NCI-H748 treated with DMSO at 0.1 percent for 48 hours (cell line): ENCODE results near the gene LSR.
"Not testable (repeated sequence)": the region's sequence is repeated elsewhere in the genome, so short reads cannot be mapped to it uniquely, and the experiment has no call there.

Source experiments
- DNase-seq: peaks from one replicate; lab custom pipeline; 2025; lab: John Stamatoyannopoulos, UW

LSR gene

DNA sequence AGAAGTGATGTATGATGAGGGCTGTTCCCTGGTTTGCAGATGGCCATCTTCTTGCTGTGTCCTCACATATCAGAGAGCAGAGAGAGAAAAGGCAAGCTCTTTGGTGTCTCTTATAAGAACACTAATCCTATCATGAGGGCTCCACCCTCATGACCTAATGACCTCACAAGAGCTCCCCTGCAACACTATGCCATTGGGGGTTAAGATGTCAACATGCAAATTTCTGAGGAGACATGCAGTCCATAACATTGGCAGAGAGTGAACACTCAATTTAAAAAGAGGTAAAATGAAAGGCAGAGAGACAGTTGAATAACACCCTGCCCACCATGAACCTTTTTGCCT lies 31.2 kb upstream of the LSR start:
- no peak for DNase-seq

DNA sequence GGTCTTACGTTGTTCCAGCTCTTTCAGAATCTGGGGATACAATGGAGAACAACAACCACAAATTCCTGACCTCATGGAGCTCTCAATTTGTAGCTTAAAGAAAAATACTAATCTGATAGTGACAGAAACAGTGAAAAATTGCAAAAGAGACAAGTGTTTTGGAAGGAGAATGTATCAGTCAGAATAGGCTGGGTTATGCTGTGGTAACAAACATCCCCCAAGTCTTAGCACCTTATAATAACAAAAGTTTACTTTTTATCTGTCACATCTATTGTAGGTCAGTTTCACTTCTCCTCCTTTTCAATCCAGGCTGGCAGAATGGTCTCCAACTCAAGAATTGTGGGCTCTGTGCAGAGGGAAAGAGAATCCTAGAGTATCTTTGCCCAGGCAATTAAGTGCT lies 29.8 kb upstream of the LSR start:
- no peak for DNase-seq

DNA sequence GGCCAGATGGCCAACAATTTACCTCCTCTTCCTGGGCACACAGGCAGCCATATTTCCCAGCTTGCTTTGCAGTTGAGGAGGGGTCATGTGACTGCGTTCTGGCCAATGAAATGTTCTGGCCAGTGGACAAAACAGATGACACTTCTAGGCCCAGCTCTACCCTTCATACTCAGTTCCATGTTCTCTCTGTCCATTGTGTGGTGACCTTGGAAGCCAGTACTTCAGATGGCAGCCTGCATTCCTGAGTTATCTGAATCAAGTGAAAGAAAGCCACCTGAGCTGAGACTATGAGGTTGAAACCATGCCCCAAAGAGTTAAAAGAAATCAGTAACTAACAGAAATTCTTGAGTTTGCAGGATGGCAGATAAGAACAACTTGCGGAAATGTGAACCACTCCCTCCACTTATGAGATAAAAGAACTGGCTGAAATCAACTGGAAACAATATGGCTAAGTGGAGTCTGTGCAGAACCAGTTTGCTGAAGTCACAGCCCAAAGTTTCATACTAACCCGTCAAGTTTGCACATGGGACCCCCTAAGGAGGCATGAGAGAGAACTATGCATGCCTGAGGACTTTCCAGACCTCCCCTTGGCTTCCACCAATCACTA lies 28.4 kb upstream of the LSR start:
- DNase-seq: no peak

DNA sequence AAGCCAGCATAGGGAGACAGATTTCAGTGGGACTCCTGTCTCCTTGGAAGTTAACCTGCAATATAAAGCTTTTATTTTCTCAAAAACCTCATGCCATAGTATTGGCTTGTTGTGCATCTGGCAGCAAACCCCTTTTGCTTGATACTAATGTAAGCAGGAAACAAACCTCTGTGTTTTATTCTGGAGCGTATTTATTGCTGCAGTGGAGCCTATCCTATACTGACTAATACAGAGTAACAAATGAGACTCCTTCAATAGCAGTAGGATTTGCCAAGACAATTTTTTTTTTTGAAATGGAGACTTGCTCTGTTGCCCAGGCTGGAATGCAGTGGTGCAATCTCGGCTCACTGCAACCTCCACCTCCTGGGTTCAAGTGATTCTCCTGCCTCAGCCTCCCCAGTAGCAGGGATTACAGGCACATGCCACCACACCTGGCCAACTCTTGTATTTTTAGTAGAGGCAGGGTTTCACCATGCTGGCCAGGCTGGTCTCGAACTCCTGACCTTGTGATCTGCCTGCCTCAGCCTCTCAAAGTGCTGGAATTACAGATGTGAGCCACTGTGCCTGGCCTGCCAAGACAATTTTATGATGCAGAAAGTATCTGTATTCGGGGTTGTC lies 27.7 kb upstream of the LSR start:
- DNase-seq: not testable (repeated sequence)

DNA sequence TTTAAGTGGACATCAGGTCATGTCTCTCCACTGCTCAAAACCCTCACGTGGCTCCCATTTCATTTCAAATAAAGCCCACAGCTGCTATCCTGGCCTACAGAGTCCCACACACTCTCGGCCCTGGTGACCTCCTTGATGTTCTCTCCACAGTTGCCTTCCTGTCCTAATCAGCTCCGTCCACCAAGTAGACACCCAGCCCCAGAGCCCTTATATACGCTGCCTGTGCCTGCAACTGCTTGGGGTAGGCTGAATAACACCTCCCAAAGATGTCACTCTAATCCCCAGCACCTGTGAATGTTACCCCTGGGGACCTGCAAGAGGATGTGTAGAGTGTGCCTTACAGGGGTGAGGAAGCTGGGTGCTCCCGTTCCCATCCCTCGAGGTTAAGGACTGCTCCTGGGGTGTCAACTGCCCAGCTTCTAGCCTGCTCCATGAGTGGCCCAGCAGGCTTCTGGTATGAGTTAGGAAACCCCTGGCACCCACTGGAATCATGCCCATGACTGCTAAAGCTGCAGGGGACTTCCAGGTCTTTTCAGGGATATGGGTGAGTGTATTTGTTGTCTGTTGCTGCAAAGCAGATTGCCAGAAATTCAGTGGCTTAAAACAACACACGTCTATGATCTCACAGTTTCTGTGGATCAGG lies 26.3 kb upstream of the LSR start:
- DNase-seq: no peak

DNA sequence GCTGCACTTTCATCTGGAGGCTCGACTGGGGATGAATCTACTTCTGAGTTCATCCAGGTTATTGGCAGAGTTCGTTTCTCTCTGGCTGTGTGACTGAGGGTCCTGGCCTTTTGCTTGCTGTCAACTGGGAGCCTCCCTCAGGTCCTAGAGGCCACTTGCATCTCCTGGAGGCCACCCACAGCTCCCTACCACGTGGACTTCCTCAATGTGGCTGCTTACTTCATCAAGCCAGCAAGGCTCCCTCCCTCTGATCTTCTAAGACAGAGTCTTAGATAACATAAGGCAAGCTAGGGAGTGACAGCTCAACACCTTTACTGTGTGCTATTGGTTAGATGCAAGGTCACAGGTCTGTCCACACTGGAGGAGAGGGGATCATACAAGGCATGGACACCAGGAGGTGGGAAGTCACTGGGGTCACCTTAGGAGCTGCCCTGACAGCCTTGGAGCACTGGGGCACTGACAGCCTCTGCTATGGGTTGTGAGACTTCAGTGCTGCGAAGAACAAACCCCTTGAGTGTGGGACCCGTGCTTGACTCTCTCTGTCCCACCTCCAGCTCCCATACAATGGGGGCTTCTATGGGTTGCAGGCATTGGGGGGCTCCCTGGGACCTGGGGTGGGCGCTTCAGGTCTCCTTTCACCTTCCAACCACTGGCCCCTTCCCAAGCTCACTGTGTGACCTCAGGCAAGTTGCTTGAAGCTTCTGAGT lies 25.6 kb upstream of the LSR start:
- DNase-seq: no peak

DNA sequence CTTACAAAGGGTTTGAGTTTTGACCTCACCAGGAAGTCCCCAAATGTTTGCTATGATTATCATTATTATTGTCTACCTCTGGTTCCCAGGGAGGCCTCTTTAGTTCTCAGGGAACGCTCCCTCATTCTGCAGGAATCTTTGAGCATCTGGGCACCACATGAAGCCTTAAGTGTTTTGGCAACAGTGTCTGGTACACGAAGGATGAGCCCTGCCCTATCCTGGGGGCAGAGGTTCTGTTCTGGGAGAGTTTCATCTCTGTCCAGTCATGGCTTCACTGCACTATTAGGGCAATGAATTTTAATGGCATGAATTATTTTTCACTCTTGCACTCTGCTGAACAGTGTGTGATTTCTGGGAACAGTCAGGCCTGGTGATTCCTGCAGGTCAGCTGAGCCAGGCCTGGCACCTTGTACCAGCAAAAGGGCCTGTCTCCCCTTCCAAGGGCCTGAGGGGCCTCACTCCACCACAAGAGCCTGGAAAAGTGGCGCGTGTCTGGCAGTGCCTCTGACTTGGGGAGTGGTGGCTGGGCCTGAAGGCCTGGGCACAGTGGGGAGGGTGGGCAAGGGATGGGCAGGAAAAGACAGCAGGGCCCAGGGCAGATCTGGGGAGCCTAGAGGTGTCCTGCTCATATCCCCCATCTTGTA lies 24.8 kb upstream of the LSR start:
- DNase-seq: no peak

DNA sequence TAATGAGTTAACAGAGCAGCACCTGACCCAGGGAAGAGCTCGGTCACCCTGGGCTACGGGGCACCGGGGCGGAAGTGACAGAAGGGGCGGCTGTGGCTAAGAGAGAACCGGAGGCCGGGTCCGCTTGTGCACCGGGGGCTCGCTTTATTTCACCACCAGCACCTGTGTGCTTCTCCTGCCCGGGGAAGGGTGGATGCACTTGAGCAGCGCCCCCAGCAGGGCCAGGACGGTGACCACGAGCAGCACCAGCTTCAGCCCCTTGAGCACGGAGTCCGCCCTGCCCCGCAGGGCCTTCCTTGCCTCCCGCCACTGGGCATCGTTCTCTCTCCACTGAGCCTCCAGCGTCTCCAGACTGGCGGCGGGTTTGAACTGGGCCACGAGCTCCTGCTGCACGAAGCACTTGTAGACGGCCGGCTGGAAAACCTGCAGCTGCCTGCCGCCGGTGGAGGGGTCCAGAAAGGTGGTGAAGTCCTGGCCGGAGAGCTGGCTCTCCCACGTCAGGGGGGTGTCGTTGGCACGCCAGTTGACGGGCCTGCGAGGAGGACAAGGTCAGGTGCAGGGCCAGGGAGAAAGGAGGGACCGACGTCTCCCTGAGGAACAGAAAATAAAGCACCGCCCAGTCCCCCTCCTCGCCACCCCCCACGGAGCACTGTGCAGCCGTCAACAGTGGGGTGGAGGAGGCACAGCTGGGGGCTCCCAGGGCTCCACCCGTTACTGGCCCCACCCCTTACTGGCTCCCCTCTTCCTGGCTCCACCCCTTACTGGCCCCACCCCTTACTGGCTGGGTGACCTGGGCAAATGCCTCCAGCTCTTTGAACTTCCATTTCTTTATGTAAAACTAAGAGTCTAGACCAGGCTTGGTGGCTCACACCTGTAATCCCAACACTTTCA lies 23.9 kb upstream of the LSR start:
- DNase-seq: no peak

DNA sequence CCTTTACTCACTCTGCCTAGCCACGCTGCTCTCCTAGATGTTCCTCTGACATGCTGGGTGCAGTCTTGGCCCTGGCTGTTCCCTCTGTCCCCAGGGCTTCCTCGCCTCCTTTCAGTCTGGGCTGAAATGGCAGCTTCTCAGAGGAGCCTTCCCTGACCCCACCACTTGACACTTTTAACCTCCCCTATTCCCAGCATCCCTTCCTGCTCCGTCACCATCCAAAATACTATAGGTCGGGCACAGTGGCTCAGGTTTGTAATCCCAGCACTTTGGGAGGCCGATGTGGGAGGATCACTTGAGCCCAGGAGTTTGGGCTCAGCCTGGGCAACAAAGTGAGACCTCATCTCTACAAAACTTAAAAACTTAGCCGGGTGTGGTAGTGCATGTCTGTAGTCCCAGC lies 22.9 kb upstream of the LSR start:
- DNase-seq: no peak

DNA sequence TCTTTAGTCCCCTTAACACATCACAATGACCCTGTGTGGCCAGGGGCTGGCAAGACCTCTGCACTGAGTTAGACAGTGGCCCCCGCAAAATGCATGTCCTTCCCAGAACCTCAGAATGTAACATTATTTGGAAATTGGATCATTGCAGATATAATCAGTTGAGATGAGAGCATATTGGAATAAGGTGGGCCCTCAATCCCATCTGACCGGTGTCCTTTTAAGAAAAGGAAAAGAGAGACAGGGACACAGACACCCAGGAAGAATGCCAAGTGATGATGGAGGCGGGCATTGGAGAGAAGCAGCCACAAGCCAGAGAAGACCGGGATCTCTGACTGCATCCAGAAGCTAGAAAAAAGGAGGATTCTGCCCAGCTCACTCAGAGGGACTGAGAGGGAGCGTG lies 22.1 kb upstream of the LSR start:
- no peak for DNase-seq

DNA sequence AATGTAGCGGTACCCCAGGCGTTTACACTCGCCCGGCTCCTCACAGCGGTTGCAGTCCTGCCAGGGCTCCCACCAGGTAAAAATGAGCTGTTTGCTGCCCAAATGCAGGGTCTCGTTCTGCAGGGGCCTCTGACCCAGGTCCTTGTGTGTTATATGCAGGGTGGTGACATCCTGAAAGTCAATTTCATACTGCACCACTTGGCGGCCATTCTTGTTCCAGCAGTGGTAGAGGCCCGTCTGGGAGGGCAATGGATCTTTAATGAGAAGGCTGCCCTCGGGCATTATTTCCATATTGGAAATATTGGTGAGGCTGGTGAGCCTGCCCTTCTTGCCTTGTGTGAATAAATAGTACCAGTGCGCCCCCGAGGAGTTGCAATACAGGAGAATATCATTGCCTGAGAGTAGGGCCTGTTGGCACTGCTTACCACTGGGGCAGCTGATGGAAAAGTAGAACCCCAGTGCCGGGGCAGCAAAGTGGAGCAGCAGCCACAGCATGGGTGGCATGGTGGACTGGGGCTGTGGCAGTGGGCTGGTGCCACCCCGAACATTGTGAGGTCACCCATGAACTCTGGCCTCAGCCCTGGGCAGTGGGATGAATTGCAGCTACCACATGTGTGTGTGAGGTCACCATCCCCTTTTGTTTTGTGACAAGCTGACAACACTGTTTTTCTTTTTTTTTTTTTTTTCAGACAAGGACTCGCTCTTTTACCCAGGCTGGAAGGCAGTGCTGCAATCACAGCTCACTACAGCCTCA lies 20.4 kb upstream of the LSR start, which contains the start of gene FAM187B:
Gene FAM187B (minus strand): TSS at position 563 of the 754 bp plus-strand sequence. CDS start 59 bp downstream, at position 504.
- no peak for DNase-seq

DNA sequence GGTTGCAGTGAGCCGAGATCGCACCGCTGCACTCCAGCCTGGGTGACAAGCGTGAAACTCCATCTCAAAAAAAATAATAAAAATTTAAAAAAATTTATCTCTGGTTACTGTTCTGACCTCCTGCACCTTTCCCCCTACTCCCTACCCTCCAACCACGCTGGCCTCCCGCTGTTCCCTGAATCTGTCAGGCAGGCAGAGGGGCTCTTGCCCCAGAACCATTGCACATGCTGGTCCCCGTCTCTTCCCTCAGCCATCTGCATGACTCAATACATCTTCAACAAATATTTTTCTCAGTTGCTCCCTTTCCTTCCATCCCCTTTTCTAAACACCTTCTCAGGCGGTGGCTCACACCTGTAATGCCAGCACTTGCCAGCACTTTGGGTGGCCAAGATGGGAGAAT lies 19.2 kb upstream of the LSR start:
- no peak for DNase-seq

DNA sequence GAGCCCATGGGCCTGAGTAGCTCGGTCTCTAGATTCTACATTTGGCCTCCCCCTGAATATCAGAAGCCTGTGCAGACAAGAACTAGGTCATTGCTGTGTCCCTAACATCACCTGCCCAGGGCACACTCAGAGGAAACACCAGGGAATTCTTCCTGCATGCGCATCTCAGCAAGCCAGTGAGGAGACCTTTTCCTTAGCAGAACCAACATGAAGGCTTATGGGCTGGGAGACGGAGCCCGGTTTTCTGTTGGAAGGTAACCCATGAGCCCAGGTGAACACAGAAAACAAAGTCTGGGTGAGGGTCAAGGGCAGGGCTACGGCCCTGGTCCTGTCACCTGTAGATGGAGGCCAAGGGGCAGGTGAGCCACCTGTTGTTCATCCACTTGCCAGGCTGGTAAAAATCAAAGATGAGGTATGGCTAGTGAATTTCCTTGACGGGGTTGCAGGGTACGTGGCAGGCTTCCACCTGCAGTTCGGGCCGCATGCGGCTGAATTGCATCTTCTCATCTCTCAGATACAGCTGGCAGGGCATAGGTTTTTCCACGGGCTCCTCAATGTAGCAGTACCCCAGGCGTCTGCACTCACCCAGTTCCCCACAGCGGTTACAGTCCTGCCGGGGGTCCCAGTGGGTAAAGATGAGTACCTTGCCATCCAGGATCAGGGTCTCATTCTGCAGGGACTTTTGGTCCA lies 16.7 kb upstream of the LSR start:
- no peak for DNase-seq

DNA sequence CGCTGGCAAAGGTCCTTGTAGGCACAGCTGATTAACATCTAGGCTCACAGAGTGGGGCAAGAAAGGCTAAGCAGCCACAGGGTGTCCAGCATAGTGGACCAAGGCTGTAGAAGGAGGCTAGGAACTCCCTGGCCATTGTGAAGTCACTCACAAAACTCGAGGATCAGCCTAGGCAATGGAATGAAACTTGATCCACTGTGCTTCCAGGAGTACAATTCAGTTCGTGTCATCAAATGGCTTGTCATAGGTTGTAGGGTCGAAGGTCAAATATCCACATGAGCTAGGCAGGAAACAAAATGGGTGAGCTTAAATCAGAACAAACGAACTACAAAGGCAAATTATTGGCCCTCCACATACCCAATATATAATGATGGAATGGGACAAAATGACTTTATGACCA lies 15.9 kb upstream of the LSR start:
- DNase-seq: no peak

DNA sequence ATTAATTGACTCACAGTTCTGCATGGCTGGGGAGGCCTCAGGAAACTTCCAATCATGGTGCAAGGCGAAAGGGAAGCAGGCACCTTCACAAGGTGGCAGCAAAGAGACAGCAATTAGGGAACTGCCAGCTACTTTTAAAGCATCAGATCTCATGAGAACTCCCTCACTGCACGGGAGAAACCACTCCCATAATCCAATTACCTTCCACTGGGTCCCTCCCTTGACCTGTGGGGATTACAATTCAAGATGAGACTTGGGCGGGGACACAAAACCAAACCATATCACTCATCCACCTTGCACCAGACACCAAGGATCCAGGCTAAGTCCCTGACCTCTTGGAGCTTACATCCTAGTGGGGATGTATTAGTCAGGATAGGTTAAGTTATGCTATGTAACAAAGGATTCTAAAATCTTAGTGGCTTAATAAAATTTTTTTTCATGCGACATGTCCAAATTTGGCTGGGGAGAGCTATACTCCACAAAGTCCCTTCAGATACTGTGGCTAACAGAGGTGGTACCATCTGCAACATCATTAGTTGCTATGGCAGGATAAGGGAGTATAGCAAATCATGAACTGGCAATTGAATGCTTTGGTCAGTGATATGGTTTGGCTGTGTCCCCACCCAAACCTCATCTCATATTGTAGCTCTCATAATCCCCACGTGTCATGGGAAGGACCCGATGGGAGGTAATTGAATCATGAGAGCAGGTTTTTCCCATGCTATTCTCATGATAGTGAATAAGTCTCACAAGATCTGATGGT lies 12.0 kb upstream of the LSR start:
- DNase-seq: peak; percentile 13

DNA sequence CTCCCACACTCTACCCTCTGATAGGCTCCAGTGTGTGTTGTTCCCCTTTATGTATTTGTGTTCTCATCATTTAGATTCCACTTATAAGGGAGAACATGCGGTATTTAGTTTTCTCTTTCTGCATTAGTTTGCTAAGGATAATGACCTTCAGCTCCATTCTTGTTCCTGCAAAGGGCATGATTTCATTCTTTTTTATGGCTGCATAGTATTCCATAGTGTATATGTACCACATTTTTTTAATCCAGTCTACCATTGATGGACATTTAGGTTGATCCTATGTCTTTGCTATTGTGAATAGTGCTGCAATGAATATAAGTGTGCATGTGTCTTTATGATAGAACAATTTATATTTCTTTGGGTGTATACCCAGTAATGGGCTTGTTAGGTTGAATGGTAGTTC lies 9.2 kb upstream of the LSR start:
- DNase-seq: not testable (repeated sequence)

DNA sequence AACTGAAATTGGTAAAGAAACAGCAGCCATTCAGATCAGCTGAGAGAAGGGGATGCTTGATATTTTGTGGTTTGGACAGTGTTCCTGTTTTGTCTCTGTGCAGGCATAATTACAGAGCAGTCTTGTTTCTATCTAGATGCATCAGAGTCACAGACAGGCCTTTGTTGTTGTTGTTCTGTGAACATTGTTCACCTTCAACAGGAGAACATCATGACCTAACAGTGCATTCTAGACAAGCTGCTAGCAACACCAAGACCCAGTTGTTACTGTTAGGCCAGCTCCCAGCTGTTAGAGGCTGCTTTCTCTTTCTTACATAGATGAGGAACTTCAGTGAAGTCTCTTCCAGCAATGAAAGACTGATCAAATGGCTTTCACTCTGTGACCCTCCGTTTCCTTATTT lies 8.5 kb upstream of the LSR start:
- DNase-seq: no peak

DNA sequence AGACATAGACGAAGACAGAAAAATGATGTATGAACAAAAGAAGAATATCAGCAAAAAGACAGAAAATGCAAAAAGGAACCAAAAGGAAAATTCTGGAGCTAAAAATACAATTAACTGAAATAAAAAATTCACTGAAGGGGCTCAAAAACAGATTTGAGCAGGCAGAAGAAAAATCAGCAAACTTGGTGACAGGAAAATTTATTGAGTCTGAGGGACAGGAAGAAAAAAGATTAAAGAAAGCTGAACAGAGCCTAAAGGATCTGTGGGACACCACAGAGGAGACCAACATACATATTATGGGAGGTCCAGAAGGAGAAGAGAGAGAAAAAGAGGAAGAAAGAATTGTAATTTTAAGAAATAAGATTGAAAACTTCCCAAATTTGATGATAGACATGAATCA lies 7.4 kb upstream of the LSR start:
- no peak for DNase-seq

DNA sequence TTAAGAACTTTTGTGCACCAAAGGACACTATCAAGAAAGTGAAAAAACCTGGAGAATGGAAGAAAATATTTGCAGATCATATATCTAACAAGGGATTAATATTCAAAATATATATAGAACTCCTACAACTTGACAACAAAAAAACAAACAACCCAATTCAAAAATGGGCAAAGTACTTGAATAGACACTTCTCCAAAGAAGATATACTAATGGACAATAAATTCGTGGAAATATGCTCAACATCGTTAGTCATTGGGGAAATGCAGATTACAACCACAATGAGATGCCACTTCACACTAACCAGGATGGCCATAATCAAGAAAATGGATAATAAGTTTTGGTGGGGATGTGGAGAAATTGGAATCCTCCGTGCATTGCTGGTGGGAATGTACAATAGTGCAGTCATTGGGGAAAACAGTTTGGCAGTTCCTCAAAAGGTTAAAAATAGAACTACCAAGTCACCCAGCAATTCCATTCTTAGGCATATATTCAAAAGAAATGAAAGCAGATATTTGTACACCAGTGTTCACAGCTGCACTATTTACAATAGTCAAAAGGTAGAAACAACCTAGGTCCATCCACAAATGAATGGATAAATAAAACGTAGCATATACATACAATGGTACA lies 2.2 kb upstream of the LSR start:
- DNase-seq: no peak
